G401.6 (cell line): ENCODE measurements around the gene KRT86.

ENCODE experiments used
- FAIRE-seq: peaks from 2 replicates; lab custom pipeline; 2012; peaks lifted over from hg19 to GRCh38; lab: Jason Lieb, UNC

The KRT86 gene

DNA sequence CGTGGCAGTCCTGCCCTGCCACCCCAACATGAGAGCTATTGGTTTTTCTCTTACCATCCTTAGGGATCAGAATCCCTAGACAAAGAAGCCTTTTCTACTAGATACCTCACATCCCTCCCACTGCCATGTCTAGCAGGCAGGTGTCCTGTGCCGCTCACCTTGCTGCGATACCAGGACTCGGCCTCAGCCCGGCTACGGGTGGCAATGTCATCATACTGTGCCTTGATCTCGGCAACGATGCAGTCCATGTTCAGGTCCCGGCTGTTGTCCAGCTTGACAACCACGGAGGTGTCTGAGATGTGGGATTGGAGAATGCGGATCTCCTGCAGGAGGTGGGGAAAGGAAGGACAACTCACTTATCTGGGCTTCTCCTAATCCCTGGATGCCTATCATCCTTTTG lies 42.3 kb downstream of the KRT86 start:
- FAIRE-seq, result no peak

DNA sequence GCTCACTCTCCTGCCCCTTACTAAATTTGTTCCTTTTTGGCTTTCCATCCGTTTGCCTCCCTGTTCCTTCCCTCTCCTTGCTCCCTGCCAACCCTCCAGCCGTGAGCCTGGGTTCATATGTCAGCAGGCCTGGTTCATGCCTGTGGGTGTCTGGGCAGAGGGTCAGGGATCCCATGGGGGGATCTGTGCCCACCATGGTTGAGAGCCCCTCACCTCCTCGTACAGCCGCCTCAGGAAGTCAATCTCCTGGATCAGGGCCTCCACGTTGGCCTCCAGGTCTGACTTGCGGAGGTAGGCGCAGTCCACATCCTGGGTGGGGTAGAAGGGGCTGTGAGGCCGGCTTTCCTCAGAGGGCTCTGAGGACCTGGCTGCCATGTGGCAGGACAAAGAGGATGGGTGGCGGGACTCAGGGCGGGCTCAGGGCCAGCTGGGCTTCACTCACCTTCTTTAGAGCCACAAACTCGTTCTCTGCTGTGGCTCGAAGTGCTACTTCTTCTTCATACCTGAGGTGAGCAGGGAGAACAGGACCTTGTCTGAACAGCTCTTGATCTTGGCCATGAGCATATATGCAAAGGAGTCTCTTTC lies 43.1 kb downstream of the KRT86 start:
- FAIRE-seq, result no peak

GRCh38 chr12:52318241-52318990 lies 44.0 kb downstream of the KRT86 start:
- FAIRE-seq, result no peak

DNA sequence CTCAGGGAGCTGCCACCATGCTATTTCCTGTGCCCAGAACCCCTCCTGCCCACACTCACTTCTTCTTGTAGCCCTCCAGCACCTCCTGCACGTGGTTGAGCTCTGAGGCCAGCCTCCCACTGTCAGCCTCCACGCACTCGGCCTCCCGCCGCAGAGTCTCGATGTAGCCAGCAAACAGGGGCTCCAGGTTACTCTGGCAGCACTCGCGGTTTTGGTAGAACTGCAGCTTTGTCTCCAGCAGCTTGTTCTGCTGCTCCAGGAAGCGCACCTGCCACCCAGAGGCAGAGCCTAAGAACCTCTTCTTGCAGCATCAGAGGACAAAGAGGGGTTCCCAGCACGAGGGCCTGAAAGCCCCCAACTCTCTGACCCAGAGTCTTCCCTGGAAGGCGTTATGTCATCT lies 44.7 kb downstream of the KRT86 start:
- FAIRE-seq, result no peak

GRCh38 chr12:52320784-52321400 lies 46.4 kb downstream of the KRT86 start, which contains the start of gene KRT83:
Gene KRT83, minus strand, starts transcription at chr12:52321398. Its CDS starts 63 bp downstream, at chr12:52321335.
- no peak for FAIRE-seq

DNA sequence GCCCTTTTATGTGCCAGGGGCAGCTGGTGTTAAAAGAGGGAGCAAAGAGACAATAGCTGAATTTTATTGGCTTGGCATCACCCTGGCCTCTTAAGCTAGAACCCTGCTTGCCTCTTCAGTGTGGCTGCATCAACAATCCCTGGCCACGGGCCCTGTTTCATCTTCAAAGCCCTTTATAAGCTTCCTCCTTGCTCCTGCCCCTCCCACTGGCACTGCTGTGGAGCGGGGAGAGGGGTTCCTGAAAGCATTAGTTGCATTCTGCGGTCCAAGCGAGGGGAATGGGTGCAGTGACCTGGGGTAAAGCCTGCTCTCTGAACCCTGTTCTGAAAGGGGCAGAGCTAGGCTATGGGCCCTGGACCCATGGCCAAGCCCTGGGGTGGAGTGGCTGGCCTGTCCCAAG lies 47.0 kb downstream of the KRT86 start:
- no peak for FAIRE-seq

GRCh38 chr12:52322069-52322468 lies 47.6 kb downstream of the KRT86 start:
- FAIRE-seq, result no peak

DNA sequence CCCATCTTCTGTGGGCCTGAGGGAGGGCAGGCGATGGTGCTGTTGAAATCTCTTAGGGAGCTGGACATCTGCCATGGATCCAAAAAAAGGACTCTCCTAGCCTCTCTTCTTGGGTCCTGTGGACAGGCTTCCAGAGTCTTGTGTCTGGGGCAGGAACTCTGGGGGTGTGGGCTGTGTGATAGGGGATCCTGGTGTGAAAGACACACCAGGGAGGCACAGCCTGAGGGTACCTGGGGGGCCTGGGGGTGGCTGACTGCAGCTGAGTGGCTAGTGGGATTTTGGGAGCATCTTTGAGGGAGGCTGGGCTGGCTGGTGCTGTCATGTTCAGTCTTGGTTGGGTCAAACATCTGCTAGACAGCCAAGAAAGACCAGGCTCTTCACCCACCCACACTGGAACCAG lies 48.6 kb downstream of the KRT86 start:
- FAIRE-seq, result no peak

GRCh38 chr12:52323416-52324152 lies 49.1 kb downstream of the KRT86 start:
- no peak for FAIRE-seq

- FAIRE-seq, result no peak
Observed at GRCh38 chr12:52324153-52324444, 49.7 kb downstream of the KRT86 start.

GRCh38 chr12:52327052-52327829 lies 52.8 kb downstream of the KRT86 start:
- FAIRE-seq, result peak; percentile 42

- FAIRE-seq, result no peak
Observed at GRCh38 chr12:52327830-52328500, 53.5 kb downstream of the KRT86 start.

DNA sequence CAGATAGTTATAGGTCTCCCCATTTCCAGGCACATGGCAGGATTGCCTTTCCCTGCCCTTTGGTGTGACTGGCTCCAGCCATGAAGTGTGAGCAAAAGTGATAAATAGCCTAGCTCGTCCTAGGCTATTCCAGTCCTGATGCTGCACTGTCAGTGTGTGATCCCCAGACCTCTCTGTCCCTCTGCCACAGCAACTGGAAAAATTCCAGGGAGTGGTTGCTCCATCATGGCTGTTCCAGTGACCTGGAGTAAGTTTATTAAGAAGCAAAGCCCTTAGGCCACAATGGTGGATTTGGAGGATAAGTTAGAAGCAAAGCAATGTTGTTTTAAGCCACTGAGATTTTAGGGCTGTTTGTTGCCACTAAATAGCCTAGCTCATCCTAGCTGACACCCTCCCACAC lies 56.6 kb downstream of the KRT86 start:
- no peak for FAIRE-seq

- no peak for FAIRE-seq
Observed at GRCh38 chr12:52331833-52332232, 57.4 kb downstream of the KRT86 start.

DNA sequence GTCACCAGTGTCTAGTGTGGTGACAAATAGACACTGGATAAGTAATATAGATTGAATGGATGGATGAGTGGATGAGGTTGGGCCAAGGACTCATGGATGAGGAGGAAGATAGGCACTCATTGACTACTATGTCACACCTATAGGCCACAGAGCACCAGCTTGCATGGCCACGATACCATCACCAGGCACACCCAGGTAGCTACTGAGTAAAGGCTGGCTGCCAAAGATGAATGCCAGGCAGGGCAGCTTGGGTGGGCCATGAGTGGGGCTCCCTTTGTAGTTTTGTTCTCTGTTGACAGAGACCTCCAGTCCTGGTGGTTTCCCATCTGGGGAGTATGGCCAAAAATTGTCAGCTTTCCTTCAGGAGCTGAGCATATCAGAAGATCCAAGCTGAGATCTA lies 57.9 kb downstream of the KRT86 start:
- FAIRE-seq, result no peak

DNA sequence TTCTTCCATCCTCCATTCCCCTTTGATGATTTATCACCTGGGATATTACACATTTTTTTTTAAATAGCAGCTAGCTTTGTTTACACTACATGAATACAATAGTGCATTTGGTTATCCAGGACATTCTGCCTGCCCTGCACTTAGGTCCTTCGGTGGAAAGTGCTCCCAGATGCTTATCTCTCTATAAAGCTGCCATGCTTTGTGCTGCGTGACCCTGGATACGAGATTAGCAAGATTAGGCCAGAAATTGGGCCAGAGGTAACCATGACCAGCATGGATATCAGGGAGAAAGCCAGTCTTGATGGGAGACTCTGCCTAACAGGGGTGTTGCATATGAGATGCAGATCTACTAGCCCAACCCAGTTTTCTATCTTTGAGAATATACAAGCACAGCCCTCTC lies 58.9 kb downstream of the KRT86 start:
- FAIRE-seq, result no peak

DNA sequence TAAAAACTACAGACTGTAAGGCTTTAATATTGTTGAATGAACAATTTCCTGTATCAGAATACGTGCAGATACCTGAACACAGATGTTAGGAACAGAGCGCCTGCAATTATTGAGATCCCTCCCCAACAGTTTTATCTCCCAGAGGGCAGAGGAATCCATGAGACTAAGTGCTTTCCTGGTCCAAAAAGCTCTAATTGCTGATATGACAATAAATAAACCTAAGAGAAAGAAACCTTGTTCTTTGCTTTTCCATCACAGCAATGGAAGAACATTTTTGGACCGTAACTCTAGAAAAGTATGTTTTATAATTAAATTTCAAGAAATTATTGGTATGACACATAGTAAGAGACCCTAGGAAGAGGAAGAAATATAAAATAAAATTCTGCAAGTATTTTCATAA lies 59.7 kb downstream of the KRT86 start:
- no peak for FAIRE-seq

GRCh38 chr12:52335598-52336262 lies 61.3 kb downstream of the KRT86 start:
- no peak for FAIRE-seq

- FAIRE-seq, result no peak
Observed at GRCh38 chr12:52336641-52337040, 62.2 kb downstream of the KRT86 start.

DNA sequence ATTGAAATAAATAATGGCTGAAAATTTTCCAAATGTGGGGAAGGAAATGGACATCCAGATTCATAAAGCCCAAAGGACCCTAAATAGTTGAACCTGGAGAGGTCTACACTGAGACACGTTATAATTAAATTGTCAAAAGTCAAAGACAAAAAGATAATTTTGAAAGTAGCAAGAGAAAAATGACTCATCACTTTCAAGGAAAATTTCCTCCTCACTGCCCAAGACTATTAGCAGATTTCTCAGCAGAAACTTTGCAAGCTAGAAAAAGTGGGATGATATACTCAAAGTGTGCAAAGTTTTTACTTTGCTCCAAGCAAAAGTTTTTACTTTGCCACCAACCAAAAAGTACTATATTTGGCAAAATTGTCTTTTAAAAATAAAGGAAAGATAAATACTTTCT lies 62.6 kb downstream of the KRT86 start:
- FAIRE-seq, result no peak

- no peak for FAIRE-seq
Observed at GRCh38 chr12:52338241-52338960, 64.0 kb downstream of the KRT86 start.
